ENCODE results near the gene PDE4D.

DNA sequence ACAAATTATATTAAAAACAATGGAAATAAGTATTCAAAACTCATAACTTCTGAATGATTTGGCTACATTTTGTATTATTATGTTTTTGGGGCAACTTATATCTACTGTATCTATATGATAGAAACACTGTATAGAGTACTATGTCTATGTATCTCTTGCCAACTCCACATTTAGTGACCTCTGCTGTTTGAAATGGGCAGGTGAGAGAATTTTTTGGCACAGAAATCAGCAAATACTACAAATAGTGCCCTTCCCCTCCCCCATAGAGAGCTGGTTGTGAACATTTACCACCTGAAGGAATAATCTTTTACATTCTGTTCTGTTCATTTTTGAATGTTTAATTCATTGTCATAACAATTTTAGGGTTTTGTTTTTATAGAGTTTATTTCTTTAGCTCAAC, 545.3 kb downstream of the PDE4D start:
- TF ChIP-seq, protein P1, sequence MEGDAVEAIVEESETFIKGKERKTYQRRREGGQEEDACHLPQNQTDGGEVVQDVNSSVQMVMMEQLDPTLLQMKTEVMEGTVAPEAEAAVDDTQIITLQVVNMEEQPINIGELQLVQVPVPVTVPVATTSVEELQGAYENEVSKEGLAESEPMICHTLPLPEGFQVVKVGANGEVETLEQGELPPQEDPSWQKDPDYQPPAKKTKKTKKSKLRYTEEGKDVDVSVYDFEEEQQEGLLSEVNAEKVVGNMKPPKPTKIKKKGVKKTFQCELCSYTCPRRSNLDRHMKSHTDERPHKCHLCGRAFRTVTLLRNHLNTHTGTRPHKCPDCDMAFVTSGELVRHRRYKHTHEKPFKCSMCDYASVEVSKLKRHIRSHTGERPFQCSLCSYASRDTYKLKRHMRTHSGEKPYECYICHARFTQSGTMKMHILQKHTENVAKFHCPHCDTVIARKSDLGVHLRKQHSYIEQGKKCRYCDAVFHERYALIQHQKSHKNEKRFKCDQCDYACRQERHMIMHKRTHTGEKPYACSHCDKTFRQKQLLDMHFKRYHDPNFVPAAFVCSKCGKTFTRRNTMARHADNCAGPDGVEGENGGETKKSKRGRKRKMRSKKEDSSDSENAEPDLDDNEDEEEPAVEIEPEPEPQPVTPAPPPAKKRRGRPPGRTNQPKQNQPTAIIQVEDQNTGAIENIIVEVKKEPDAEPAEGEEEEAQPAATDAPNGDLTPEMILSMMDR (conservative IDR thresholded peaks at IDR 0.05; ENCODE audit: low read depth, low read length): no peak
- TF ChIP-seq POLR2A (IDR thresholded peaks at IDR 0.05; ENCODE audit: low read depth, low read length): no peak

Data from IMR-90 (cell line).